ENCODE data around the gene TUFT1. TPM values are rescaled to one million over a fixed set of nuclear protein-coding genes. Genes with fewer than 3 reads are reported as not detected.

Gene TUFT1
- total and polyA plus RNA-seq, 2 of the 8 experiments (the other 6 are each of a cell fraction or from before 2014, with no cell fraction given): 7.3 to 10.4 TPM

DNA sequence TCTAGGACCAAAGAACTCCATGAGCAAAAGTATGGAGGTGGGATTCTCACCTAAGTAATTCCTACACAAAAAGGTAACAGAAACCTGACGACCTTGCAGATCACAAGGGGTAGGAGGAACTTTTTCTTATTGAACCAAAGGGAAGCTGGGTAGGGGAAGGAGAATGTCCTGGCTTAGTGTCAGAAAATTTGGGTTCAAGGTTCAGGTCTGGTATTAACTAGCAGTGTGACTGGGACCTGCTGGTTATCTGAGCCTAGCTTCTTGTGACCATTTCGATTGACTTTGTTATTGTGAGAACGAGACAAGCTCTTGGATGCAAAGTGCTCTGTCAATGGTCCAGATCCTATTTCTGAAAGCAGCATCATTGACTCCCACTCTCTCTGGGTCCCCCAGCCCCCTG is 66.7 kb downstream of the TUFT1 start (continued):
- no peak for TF ChIP-seq HDAC2 (IDR thresholded peaks at IDR 0.05; ENCODE audit: borderline replicate concordance in 1 of 2, low read depth in 2 of 2, low read length in 2 of 2)
